Activated T-cell treated with anti-CD3 and anti-CD28 coated beads, Interleukin-2, amount 50 U/mL, for 4 hours (primary cell): ENCODE measurements around the gene RDH16. TPM values are rescaled to one million over a fixed set of nuclear protein-coding genes. Genes with fewer than 3 reads are reported as not detected.
"Not testable (repeated sequence)": the region's sequence is repeated elsewhere in the genome, so short reads cannot be mapped to it uniquely, and the experiment has no call there.

Experiments
- ATAC-seq, 2 donors: fragments of 200-7000 bp; cut with Tn5 transposase; one replicate each; pipeline ENCODE4 v1.10.0; 2021
- DNase-seq: peaks from one replicate; pipeline ENCODE4 v3.0.0-alpha.2; 2020
- H3K27me3 Mint-ChIP-seq: one replicate; pipeline ENCODE4 v1.8.0; 2021; ENCODE audit warnings: low read depth, mixed read lengths
- H3K36me3 Mint-ChIP-seq: one replicate; pipeline ENCODE4 v1.8.0; 2022; ENCODE audit warnings: mixed read lengths; ENCODE audit not compliant: insufficient read depth
- H3K4me1 Mint-ChIP-seq: one replicate; pipeline ENCODE4 v1.8.0; 2021; ENCODE audit warnings: low read depth, mixed read lengths
- H3K4me3 Mint-ChIP-seq: one replicate; pipeline ENCODE4 v1.8.0; 2021; ENCODE audit warnings: mild to moderate bottlenecking, moderate library complexity, mixed read lengths
- H3K9me3 Mint-ChIP-seq: one replicate; pipeline ENCODE4 v1.8.0; 2021; ENCODE audit warnings: mixed read lengths
- total RNA-seq, 3 donors: library from RNA; stranded (reverse); gene quantifications; one replicate each; pipeline ENCODE4 v1.2.1, GENCODE V29; 2021

RDH16 gene
- total RNA-seq, 3 donors from 2014 or later, result 0.05 to 0.20 (median 0.16) TPM

GRCh38 chr12:56951582-56952339, 5.6 kb downstream of the RDH16 start:
- Mint-ChIP-seq H3K36me3 (peaks cover 8% of the 10 kb centered on the region), H3K9me3 (peaks cover 4% of the 10 kb centered on the region), H3K4me1 (no peaks in the 10 kb centered on the region), H3K4me3 (no peak overlapping the region), H3K27me3 (peaks cover 3% of the 10 kb centered on the region)
- DNase-seq (no peak), ATAC-seq (no peak)

- Mint-ChIP-seq H3K27me3 (peaks cover 3% of the 10 kb centered on the region), H3K9me3 (peaks cover 4% of the 10 kb centered on the region), H3K4me1 (no peaks in the 10 kb centered on the region), H3K4me3 (no peak overlapping the region), H3K36me3 (peaks cover 8% of the 10 kb centered on the region)
- ATAC-seq, result no peak
- no peak for DNase-seq
These were observed 8.5 kb downstream of the RDH16 start for GRCh38 chr12:56948881-56949280.

- DNase-seq (no peak), ATAC-seq (no peak)
- H3K4me1 Mint-ChIP-seq, result no peaks in the 10 kb centered on the region
- peaks cover 3% of the 10 kb centered on the region for H3K27me3 Mint-ChIP-seq
- no peak overlapping the region for H3K4me3 Mint-ChIP-seq
- H3K9me3 Mint-ChIP-seq, result peaks cover 4% of the 10 kb centered on the region
- H3K36me3 Mint-ChIP-seq, result peaks cover 8% of the 10 kb centered on the region
These were observed 9.0 kb downstream of the RDH16 start for GRCh38 chr12:56948457-56948777.

GRCh38 chr12:56947633-56948456, 9.6 kb downstream of the RDH16 start:
- no peaks in the 10 kb centered on the region for H3K4me1 Mint-ChIP-seq
- H3K27me3 Mint-ChIP-seq, result peaks cover 3% of the 10 kb centered on the region
- peaks cover 8% of the 10 kb centered on the region for H3K36me3 Mint-ChIP-seq
- no peak overlapping the region for H3K4me3 Mint-ChIP-seq
- ATAC-seq, result no peak
- DNase-seq, result no peak
- H3K9me3 Mint-ChIP-seq, result peaks cover 4% of the 10 kb centered on the region

- Mint-ChIP-seq H3K27me3 (peaks cover 9% of the 10 kb centered on the region), H3K36me3 (no peaks in the 10 kb centered on the region), H3K4me3 (no peak overlapping the region), H3K4me1 (no peaks in the 10 kb centered on the region), H3K9me3 (peaks cover 4% of the 10 kb centered on the region)
- ATAC-seq (no peak), DNase-seq (no peak)
These were observed 13.5 kb downstream of the RDH16 start for GRCh38 chr12:56943878-56944277.

- H3K9me3 Mint-ChIP-seq, H3K36me3 Mint-ChIP-seq, ATAC-seq, H3K4me3 Mint-ChIP-seq, H3K27me3 Mint-ChIP-seq, H3K4me1 Mint-ChIP-seq, DNase-seq: not testable (repeated sequence)
These were observed 14.0 kb downstream of the RDH16 start for GRCh38 chr12:56943374-56943773.

- DNase-seq, result no peak
- H3K4me3 Mint-ChIP-seq, result no peak overlapping the region
- H3K9me3 Mint-ChIP-seq, result no peaks in the 10 kb centered on the region
- H3K27me3 Mint-ChIP-seq, result peaks cover 9% of the 10 kb centered on the region
- H3K36me3 Mint-ChIP-seq, result no peaks in the 10 kb centered on the region
- ATAC-seq, result no peak
- no peaks in the 10 kb centered on the region for H3K4me1 Mint-ChIP-seq
These were observed 15.9 kb downstream of the RDH16 start for GRCh38 chr12:56941299-56942017.

- H3K27me3 Mint-ChIP-seq, H3K9me3 Mint-ChIP-seq, H3K4me3 Mint-ChIP-seq, H3K4me1 Mint-ChIP-seq, H3K36me3 Mint-ChIP-seq, ATAC-seq, DNase-seq: not testable (repeated sequence)
These were observed 16.5 kb downstream of the RDH16 start for GRCh38 chr12:56940942-56941298.

GRCh38 chr12:56935752-56936151, 21.7 kb downstream of the RDH16 start:
- no peak for DNase-seq
- ATAC-seq, result no peak
- H3K36me3 Mint-ChIP-seq, result no peaks in the 10 kb centered on the region
- H3K4me1 Mint-ChIP-seq, result peaks cover 3% of the 10 kb centered on the region
- no peaks in the 10 kb centered on the region for H3K9me3 Mint-ChIP-seq
- no peak overlapping the region for H3K4me3 Mint-ChIP-seq
- peaks cover 5% of the 10 kb centered on the region for H3K27me3 Mint-ChIP-seq

GRCh38 chr12:56935157-56935556, 22.3 kb downstream of the RDH16 start:
- no peak overlapping the region for H3K4me3 Mint-ChIP-seq
- no peak for ATAC-seq
- H3K36me3 Mint-ChIP-seq, result no peaks in the 10 kb centered on the region
- peaks cover 3% of the 10 kb centered on the region for H3K4me1 Mint-ChIP-seq
- H3K27me3 Mint-ChIP-seq, result peaks cover 5% of the 10 kb centered on the region
- no peaks in the 10 kb centered on the region for H3K9me3 Mint-ChIP-seq
- no peak for DNase-seq

- ATAC-seq (no peak), DNase-seq (no peak)
- Mint-ChIP-seq H3K4me1 (peaks cover 3% of the 10 kb centered on the region), H3K27me3 (peaks cover 3% of the 10 kb centered on the region), H3K36me3 (no peaks in the 10 kb centered on the region), H3K4me3 (no peak within 1 kb of the TSS), H3K9me3 (no peaks in the 10 kb centered on the region)
These were observed 23.4 kb downstream of the RDH16 start, which contains the start of gene SDR9C7 for GRCh38 chr12:56933826-56934625. SDR9C7 (minus strand) TSS chr12:56934408; CDS start chr12:56934261, 147 bp downstream.

- H3K9me3 Mint-ChIP-seq, result no peaks in the 10 kb centered on the region
- H3K4me1 Mint-ChIP-seq, result peaks cover 7% of the 10 kb centered on the region
- no peaks in the 10 kb centered on the region for H3K36me3 Mint-ChIP-seq
- no peak overlapping the region for H3K4me3 Mint-ChIP-seq
- ATAC-seq (no peak), DNase-seq (no peak)
- H3K27me3 Mint-ChIP-seq, result peaks cover 11% of the 10 kb centered on the region
These were observed 24.5 kb downstream of the RDH16 start for GRCh38 chr12:56932867-56933266.

- no peak for DNase-seq
- no peak overlapping the region for H3K4me3 Mint-ChIP-seq
These were observed 25.3 kb downstream of the RDH16 start for GRCh38 chr12:56932146-56932545.

GRCh38 chr12:56931474-56931978, 25.9 kb downstream of the RDH16 start:
- Mint-ChIP-seq H3K4me3 (no peak overlapping the region), H3K4me1 (peaks cover 7% of the 10 kb centered on the region), H3K27me3 (peaks cover 10% of the 10 kb centered on the region), H3K36me3 (no peaks in the 10 kb centered on the region), H3K9me3 (no peaks in the 10 kb centered on the region)
- DNase-seq (no peak), ATAC-seq (peak in 1 of 2 donors; percentile 65)

More at GRCh38 chr12:56932146-56932545, 25.3 kb downstream of the RDH16 start:
- H3K36me3 Mint-ChIP-seq, result no peaks in the 10 kb centered on the region
- H3K9me3 Mint-ChIP-seq, result no peaks in the 10 kb centered on the region
- peaks cover 7% of the 10 kb centered on the region for H3K4me1 Mint-ChIP-seq
- H3K27me3 Mint-ChIP-seq, result peaks cover 10% of the 10 kb centered on the region
- ATAC-seq, result no peak
